ENCODE measurements around the gene TMEM42. TPM values are rescaled to one million over a fixed set of nuclear protein-coding genes. Genes with fewer than 3 reads are reported as not detected.
A peak's percentile ranks its signal among the peaks of the same experiment; 100 is the strongest.

The TMEM42 gene
- total and polyA plus RNA-seq, 4 experiments from 2014 or later, result 26.1 to 55.4 (median 30.9) TPM

DNA sequence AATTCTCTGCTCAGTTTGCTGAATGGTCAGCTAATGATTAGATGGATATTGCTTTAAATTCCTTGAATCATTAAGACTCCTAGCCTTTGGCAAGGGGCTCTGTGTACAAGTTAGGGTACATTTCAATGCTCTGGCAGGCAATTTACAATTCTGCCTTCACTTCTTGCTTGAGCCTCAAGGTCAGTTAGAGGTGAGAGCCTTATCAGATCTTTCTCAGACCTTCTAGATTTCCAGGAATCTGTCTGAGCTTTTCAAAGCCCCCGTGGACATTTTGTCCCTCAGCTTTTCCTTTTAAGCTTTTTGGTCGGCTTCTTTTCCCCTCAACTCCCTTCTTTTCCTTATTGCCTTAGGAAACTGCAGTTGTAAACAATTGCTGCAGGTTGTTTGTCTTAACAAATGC is 47.4 kb downstream of the TMEM42 start:
- intact Hi-C loops (cut with micrococcal nuclease), result no loop called here
- POLR2A ChIA-PET (ENCODE audit: partially characterized antibody), result no interaction called here
- H3K27me3 Mint-ChIP-seq, result peaks cover 10 to 14% of the 10 kb centered on the region in 2 donors
- CTCF ChIA-PET (ENCODE audit: partially characterized antibody), result interaction anchor here (2.2 kb wide), 1 partner anchor 376 kb away, joined by 8 read pairs; no protein-coding TSS in a partner anchor
- H3K4me3 ChIP-seq (ENCODE audit: low read length in 2 of 2), result no peak overlapping the region
- H3K9me3 ChIP-seq (ENCODE audit: control insufficient read depth in 1 of 2, low read length in 2 of 2), result no peaks in the 10 kb centered on the region
- H3K4me3 Mint-ChIP-seq, result no peak overlapping the region
- H3K36me3 ChIP-seq (ENCODE audit: insufficient read depth, low read length), result no peaks in the 10 kb centered on the region
- no peak for DNase-seq
- H3K9me3 Mint-ChIP-seq, result peaks cover 0 to 30% (median 3%) of the 10 kb centered on the region in 8 donors
- no peaks in the 10 kb centered on the region for H3K4me1 ChIP-seq (ENCODE audit: insufficient read depth, low read length)
- H3K4me1 Mint-ChIP-seq, result peaks cover 0 to 2% (median 0%) of the 10 kb centered on the region in 4 donors
- peaks cover 0 to 6% of the 10 kb centered on the region in 2 donors for H3K36me3 Mint-ChIP-seq
- H3K27ac Mint-ChIP-seq, result no peak overlapping the region
- H3K27me3 ChIP-seq (ENCODE audit: insufficient read depth, low read length), result no peaks in the 10 kb centered on the region
- H3K27ac ChIP-seq (ENCODE audit: low read depth, low read length), result no peak overlapping the region

DNA sequence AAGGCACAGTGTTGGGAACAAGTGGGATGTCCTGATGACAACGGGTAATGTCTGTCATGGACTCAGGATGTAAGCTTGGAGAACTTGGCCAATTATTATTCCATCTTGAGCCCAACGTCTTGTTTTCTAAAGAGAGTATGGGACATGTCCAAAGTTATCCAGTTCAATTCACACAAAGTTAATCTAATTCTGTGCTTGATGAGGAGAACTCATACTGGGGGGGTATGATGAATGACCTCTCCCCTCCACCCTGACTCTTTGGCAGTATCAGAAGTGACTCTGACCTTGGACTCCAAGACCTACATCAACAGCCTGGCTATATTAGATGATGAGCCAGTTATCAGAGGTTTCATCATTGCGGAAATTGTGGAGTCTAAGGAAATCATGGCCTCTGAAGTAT is 49.0 kb downstream of the TMEM42 start:
- Mint-ChIP-seq H3K27ac (no peak overlapping the region), H3K9me3 (peaks cover 0 to 30% (median 3%) of the 10 kb centered on the region in 8 donors), H3K4me1 (peaks cover 0 to 2% (median under 1%) of the 10 kb centered on the region in 4 donors), H3K4me3 (no peak overlapping the region), H3K27me3 (peaks cover 10 to 14% of the 10 kb centered on the region in 2 donors), H3K36me3 (peaks cover 0 to 6% of the 10 kb centered on the region in 2 donors)
- ChIA-PET CTCF (ENCODE audit: partially characterized antibody) (no interaction called here), POLR2A (ENCODE audit: partially characterized antibody) (no interaction called here)
- no peaks in the 10 kb centered on the region for H3K36me3 ChIP-seq (ENCODE audit: insufficient read depth, low read length)
- no peak overlapping the region for H3K4me3 ChIP-seq (ENCODE audit: low read length in 2 of 2)
- H3K27me3 ChIP-seq (ENCODE audit: insufficient read depth, low read length), result no peaks in the 10 kb centered on the region
- intact Hi-C loops (cut with micrococcal nuclease), result no loop called here
- no peaks in the 10 kb centered on the region for H3K4me1 ChIP-seq (ENCODE audit: insufficient read depth, low read length)
- no peak for DNase-seq
- H3K27ac ChIP-seq (ENCODE audit: low read depth, low read length), result no peak overlapping the region
- no peaks in the 10 kb centered on the region for H3K9me3 ChIP-seq (ENCODE audit: control insufficient read depth in 1 of 2, low read length in 2 of 2)

DNA sequence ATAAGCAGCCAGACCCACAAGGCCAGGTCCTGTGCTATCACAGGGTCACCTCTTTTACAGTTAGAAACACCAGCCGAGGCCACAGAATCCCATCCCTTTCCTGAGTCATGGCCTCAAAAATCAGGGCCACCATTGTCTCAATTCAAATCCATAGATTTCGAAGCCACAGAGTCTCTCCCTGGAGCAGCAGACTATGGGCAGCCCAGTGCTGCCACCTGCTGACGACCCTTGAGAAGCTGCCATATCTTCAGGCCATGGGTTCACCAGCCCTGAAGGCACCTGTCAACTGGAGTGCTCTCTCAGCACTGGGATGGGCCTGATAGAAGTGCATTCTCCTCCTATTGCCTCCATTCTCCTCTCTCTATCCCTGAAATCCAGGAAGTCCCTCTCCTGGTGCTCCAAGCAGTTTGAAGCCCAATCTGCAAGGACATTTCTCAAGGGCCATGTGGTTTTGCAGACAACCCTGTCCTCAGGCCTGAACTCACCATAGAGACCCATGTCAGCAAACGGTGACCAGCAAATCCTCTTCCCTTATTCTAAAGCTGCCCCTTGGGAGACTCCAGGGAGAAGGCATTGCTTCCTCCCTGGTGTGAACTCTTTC is 52.3 kb downstream of the TMEM42 start:
- ChIA-PET CTCF (ENCODE audit: partially characterized antibody) (interaction anchor here (0.6 to 6.0 kb wide), 18 partner anchors 8 to 590 kb away, joined by 3 to 92 read pairs (median 4); partner anchors contain the start of genes KIAA1143 and KIF15), POLR2A (ENCODE audit: partially characterized antibody) (interaction anchor here (1.3 kb wide), 2 partner anchors 381 to 403 kb away, joined by 3 read pairs; no protein-coding TSS in a partner anchor)
- H3K36me3 Mint-ChIP-seq, result peaks cover 2 to 5% of the 10 kb centered on the region in 2 donors
- H3K27me3 Mint-ChIP-seq, result peaks cover 5 to 13% of the 10 kb centered on the region in 2 donors
- no peak overlapping the region for H3K4me3 Mint-ChIP-seq
- Histone ChIP-seq H3K4me3 (ENCODE audit: low read length in 2 of 2) (no peak overlapping the region), H3K27me3 (ENCODE audit: insufficient read depth, low read length) (no peaks in the 10 kb centered on the region), H3K27ac (ENCODE audit: low read depth, low read length) (no peak overlapping the region), H3K36me3 (ENCODE audit: insufficient read depth, low read length) (no peaks in the 10 kb centered on the region), H3K9me3 (ENCODE audit: control insufficient read depth in 1 of 2, low read length in 2 of 2) (no peaks in the 10 kb centered on the region), H3K4me1 (ENCODE audit: insufficient read depth, low read length) (no peaks in the 10 kb centered on the region)
- H3K4me1 Mint-ChIP-seq, result peaks cover 0 to 2% (median under 1%) of the 10 kb centered on the region in 4 donors
- peaks cover 0 to 18% (median under 1%) of the 10 kb centered on the region in 8 donors for H3K9me3 Mint-ChIP-seq
- DNase-seq, result peak; percentile 54 to 62 (median 59)
- peak overlapping the region in 1 of 7 donors; percentile 31 for H3K27ac Mint-ChIP-seq
- intact Hi-C loops (cut with micrococcal nuclease), result loop anchor here (1.0 kb wide), 1 partner anchor 591 kb away; no protein-coding TSS in a partner anchor

DNA sequence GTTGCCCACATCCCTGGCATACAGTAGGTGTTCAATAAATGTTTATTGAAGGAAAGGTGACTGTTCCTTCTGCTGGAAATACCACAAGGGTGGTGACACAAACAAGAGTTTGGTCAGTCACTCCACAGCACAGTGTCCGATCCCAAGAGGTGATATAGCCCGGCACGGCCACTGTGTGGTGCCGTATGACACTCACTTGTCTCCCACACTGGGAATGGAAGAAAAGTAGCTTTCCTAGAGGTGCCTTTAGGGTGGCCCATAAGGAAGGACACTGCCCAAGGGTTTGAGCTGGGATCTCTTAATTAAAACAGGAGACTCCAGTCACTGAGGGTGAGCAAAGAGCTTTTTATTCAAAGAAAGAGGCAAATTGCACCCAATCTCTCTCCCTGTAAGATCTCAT is 53.2 kb downstream of the TMEM42 start:
- Mint-ChIP-seq H3K36me3 (peaks cover 0 to 9% of the 10 kb centered on the region in 2 donors), H3K27me3 (peaks cover 1 to 6% of the 10 kb centered on the region in 2 donors), H3K9me3 (peaks cover 0 to 11% (median 0%) of the 10 kb centered on the region in 8 donors), H3K27ac (no peak overlapping the region), H3K4me3 (no peak overlapping the region), H3K4me1 (peaks cover 0 to 2% (median under 1%) of the 10 kb centered on the region in 4 donors)
- Histone ChIP-seq H3K9me3 (ENCODE audit: control insufficient read depth in 1 of 2, low read length in 2 of 2) (no peaks in the 10 kb centered on the region), H3K4me3 (ENCODE audit: low read length in 2 of 2) (no peak overlapping the region), H3K27me3 (ENCODE audit: insufficient read depth, low read length) (no peaks in the 10 kb centered on the region), H3K27ac (ENCODE audit: low read depth, low read length) (no peak overlapping the region), H3K36me3 (ENCODE audit: insufficient read depth, low read length) (no peaks in the 10 kb centered on the region), H3K4me1 (ENCODE audit: insufficient read depth, low read length) (no peaks in the 10 kb centered on the region)
- POLR2A ChIA-PET (ENCODE audit: partially characterized antibody), result no interaction called here
- intact Hi-C loops (cut with micrococcal nuclease), result loop anchor here (1.0 kb wide), 1 partner anchor 592 kb away; no protein-coding TSS in a partner anchor
- CTCF ChIA-PET (ENCODE audit: partially characterized antibody), result interaction anchor here (0.9 to 6.0 kb wide), 15 partner anchors 7 to 597 kb away, joined by 3 to 92 read pairs (median 4); partner anchors contain the start of genes KIAA1143 and KIF15
- no peak for DNase-seq

Other genes starting within 250 kb of the TMEM42 start
- gene ZNF197, start 236.9 kb upstream of the TMEM42 start, total RNA-seq, result 10 to 100 TPM; 18.0 to 18.4 TPM
- 1 to 10 TPM; 1.9 to 5.2 TPM for gene ZNF197, start 236.9 kb upstream of the TMEM42 start, polyA plus RNA-seq
- 1 to 10 TPM; 3.8 to 5.2 TPM for gene ZNF35, start 213.2 kb upstream of the TMEM42 start, total RNA-seq
- 1 to 10 TPM in 1 of 2 donors, under 1 TPM in 1; 0.87 to 1.2 TPM for gene ZNF35, start 213.2 kb upstream of the TMEM42 start, polyA plus RNA-seq
- gene ZNF502, start 149.3 kb upstream of the TMEM42 start, total RNA-seq, result 1 to 10 TPM; 3.1 to 3.4 TPM
- 1 to 10 TPM; 2.1 to 4.0 TPM for gene ZNF502, start 149.3 kb upstream of the TMEM42 start, polyA plus RNA-seq
- 1 to 10 TPM; 7.4 to 7.5 TPM for gene ZNF501, start 132.3 kb upstream of the TMEM42 start, total RNA-seq
- 1 to 10 TPM; 2.1 to 2.9 TPM for gene ZNF501, start 132.3 kb upstream of the TMEM42 start, polyA plus RNA-seq
- 10 to 100 TPM; 37.6 to 39.7 TPM for gene KIAA1143, start 100.3 kb upstream of the TMEM42 start, total RNA-seq
- 10 to 100 TPM; 14.5 to 31.3 TPM for gene KIAA1143, start 100.3 kb upstream of the TMEM42 start, polyA plus RNA-seq
- under 1 TPM; 0.19 to 0.38 TPM for gene KIF15, start 100.1 kb upstream of the TMEM42 start, total RNA-seq
- not detected for gene KIF15, start 100.1 kb upstream of the TMEM42 start, polyA plus RNA-seq
- gene TGM4, start 12.7 kb downstream of the TMEM42 start, total RNA-seq, result not detected
- not detected for gene TGM4, start 12.7 kb downstream of the TMEM42 start, polyA plus RNA-seq
- 10 to 100 TPM; 40.1 to 41.9 TPM for gene ZDHHC3, start 114.3 kb downstream of the TMEM42 start, total RNA-seq
- gene ZDHHC3, start 114.3 kb downstream of the TMEM42 start, polyA plus RNA-seq, result 10 to 100 TPM; 35.4 to 36.1 TPM
- 10 to 100 TPM; 44.6 to 45.3 TPM for gene EXOSC7, start 114.3 kb downstream of the TMEM42 start, total RNA-seq
- gene EXOSC7, start 114.3 kb downstream of the TMEM42 start, polyA plus RNA-seq, result 10 to 100 TPM; 49.2 to 66.9 TPM
- gene CLEC3B, start 164.4 kb downstream of the TMEM42 start, total RNA-seq, result 1 to 10 TPM; 1.2 to 1.5 TPM
- gene CLEC3B, start 164.4 kb downstream of the TMEM42 start, polyA plus RNA-seq, result not detected